ENCODE results near the gene AGAP1. TPM values are rescaled to one million over a fixed set of nuclear protein-coding genes. Genes with fewer than 3 reads are reported as not detected.

AGAP1 gene
- polyA plus RNA-seq, 2 of the 4 experiments (the other 2 are of a cell fraction), result 20.2 to 21.9 TPM

- FAIRE-seq (no peak), DNase-seq (ENCODE audit: low read depth in 1 of 2, low spot score in 1 of 2) (no peak), ATAC-seq (no peak)
- 87% methylated on average over 18 of the region's 19 CpGs for WGBS (ENCODE audit: missing lambda C conversion rate)
- no peak for TF ChIP-seq CHD4 (IDR thresholded peaks at IDR 0.05; ENCODE audit: borderline replicate concordance)
- H3K27ac ChIP-seq, result no peak overlapping the region
- H3K9me3 ChIP-seq, result peaks cover 11% of the 10 kb centered on the region; the same call in 2 of the 3 replicates
- ChIA-PET CTCF (no interaction called here), POLR2A (no interaction called here)
- no peak overlapping the region for H3K4me3 ChIP-seq
- H3K4me1 ChIP-seq, result no peaks in the 10 kb centered on the region
- no peak overlapping the region for H3K4me2 ChIP-seq
These were observed 560.9 kb downstream of the AGAP1 start for GRCh38 chr2:236054621-236055305.

DNA sequence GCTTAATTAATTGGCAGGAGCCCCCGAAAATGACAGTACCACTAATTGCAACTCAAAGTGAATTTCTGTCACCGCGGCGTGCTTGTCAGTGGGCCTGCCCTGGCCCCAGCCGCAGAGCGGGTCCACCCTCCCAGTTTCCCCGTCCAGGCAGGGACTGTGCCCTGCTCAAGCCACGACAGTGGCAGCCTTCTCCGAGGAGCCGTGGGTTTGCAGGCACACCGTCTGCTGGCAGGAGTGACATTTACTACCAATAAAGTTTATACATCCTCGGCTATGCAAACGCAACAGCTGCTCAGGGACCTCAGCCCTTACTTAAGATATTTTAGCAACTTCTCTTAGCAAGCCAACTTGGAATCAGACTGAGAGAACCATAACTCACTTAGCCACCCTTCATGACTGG is 561.6 kb downstream of the AGAP1 start:
- WGBS (ENCODE audit: missing lambda C conversion rate), result 88% methylated on average over 13 of the region's 13 CpGs
- Histone ChIP-seq H3K4me3 (no peak overlapping the region), H3K9me3 (peaks cover 11% of the 10 kb centered on the region; the same call in 2 of the 3 replicates), H3K27ac (no peak overlapping the region), H3K4me2 (no peak overlapping the region), H3K4me1 (no peaks in the 10 kb centered on the region)
- no peak for DNase-seq (ENCODE audit: low read depth in 1 of 2, low spot score in 1 of 2)
- ChIA-PET POLR2A (no interaction called here), CTCF (no interaction called here)
- no peak for ATAC-seq
- no peak for FAIRE-seq
- TF ChIP-seq ZNF302 (CRISPR knock-in tag; IDR thresholded peaks at IDR 0.05) (no peak), EHF (CRISPR knock-in tag; IDR thresholded peaks at IDR 0.05) (no peak), MAZ (IDR thresholded peaks at IDR 0.05; ENCODE audit: borderline replicate concordance, low read depth, low read length) (no peak)

DNA sequence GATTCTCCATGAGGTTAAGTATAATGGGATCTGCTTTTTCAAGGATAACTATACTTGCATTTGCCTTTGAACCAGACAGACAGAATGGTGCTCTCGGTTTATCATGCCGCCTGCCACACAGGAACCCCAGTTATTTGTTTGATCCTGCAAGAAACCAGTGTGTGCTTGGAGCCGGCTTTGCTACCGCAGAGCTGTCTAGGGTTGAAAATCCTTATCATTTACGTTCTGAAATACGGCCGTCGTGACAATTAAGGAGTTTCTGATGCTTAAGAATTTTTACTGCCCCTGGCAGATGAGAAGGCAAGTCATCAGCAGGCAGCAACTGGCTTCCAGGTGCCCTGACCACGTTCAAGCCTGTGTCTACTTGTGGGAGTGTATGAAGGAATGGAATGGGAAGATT is 562.3 kb downstream of the AGAP1 start:
- Histone ChIP-seq H3K27ac (no peak overlapping the region), H3K4me2 (no peak overlapping the region), H3K9me3 (peaks cover 11% of the 10 kb centered on the region; the same call in 2 of the 3 replicates), H3K4me3 (no peak overlapping the region), H3K4me1 (no peaks in the 10 kb centered on the region)
- 96% methylated on average over 9 of the region's 9 CpGs for WGBS (ENCODE audit: missing lambda C conversion rate)
- TF ChIP-seq ELK1 (IDR thresholded peaks at IDR 0.05; ENCODE audit: low read depth, low read length), result no peak
- TF ChIP-seq POLR2AphosphoS2 (conservative IDR thresholded peaks at IDR 0.05; ENCODE audit: low read length), result no peak
- TF ChIP-seq NFE2L2 (conservative IDR thresholded peaks at IDR 0.05; ENCODE audit: low read length), result no peak
- TF ChIP-seq MAFK (IDR thresholded peaks at IDR 0.05; ENCODE audit: partially characterized antibody), result no peak
- TF ChIP-seq, protein P1, sequence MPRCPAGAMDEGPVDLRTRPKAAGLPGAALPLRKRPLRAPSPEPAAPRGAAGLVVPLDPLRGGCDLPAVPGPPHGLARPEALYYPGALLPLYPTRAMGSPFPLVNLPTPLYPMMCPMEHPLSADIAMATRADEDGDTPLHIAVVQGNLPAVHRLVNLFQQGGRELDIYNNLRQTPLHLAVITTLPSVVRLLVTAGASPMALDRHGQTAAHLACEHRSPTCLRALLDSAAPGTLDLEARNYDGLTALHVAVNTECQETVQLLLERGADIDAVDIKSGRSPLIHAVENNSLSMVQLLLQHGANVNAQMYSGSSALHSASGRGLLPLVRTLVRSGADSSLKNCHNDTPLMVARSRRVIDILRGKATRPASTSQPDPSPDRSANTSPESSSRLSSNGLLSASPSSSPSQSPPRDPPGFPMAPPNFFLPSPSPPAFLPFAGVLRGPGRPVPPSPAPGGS (IDR thresholded peaks at IDR 0.05), result no peak
- no peak for TF ChIP-seq HEYL (CRISPR knock-in tag; IDR thresholded peaks at IDR 0.05)
- TF ChIP-seq MYC (IDR thresholded peaks at IDR 0.05; ENCODE audit: borderline replicate concordance, low read length), result no peak
- TF ChIP-seq CEBPB (IDR thresholded peaks at IDR 0.05), result no peak
- no peak for TF ChIP-seq NPAS2 (CRISPR knock-in tag; IDR thresholded peaks at IDR 0.05; ENCODE audit: borderline replicate concordance)
- FAIRE-seq, result no peak
- DNase-seq (ENCODE audit: low read depth in 1 of 2, low spot score in 1 of 2), result no peak
- ChIA-PET POLR2A (no interaction called here), CTCF (no interaction called here)
- ATAC-seq, result no peak

DNA sequence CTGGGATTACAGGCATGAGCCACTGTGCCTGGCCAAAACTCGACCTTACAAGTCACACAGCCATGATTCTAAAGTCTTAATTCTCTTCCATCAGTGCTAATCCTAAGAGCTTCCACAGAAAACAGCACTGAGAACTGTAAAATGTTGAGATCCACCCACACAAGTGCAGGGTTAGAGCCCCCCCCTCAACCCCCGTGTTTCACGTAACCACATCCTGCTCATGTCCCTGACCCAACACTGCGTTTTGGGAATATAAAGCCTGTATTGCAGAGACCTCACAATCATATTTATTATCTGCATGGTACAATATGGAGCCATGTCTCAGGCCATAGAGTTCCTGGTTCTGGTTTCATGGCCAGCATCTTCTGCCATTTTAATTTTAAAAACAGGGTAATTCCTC is 563.5 kb downstream of the AGAP1 start:
- H3K4me2 ChIP-seq, result no peak overlapping the region
- H3K4me1 ChIP-seq, result no peaks in the 10 kb centered on the region
- POLR2A ChIA-PET, result no interaction called here
- TF ChIP-seq ELK1 (IDR thresholded peaks at IDR 0.05; ENCODE audit: low read depth, low read length), result no peak
- TF ChIP-seq HEYL (CRISPR knock-in tag; IDR thresholded peaks at IDR 0.05), result no peak
- no peak for TF ChIP-seq BHLHE40 (IDR thresholded peaks at IDR 0.05; ENCODE audit: low read depth, low read length)
- TF ChIP-seq MYC (IDR thresholded peaks at IDR 0.05; ENCODE audit: borderline replicate concordance, low read length), result no peak
- TF ChIP-seq POLR2A (IDR thresholded peaks at IDR 0.05; ENCODE audit: low read length), result no peak
- no peak for TF ChIP-seq HOXB5 (CRISPR knock-in tag; IDR thresholded peaks at IDR 0.05)
- no peak for TF ChIP-seq CEBPB (IDR thresholded peaks at IDR 0.05)
- TF ChIP-seq JUN (IDR thresholded peaks at IDR 0.05), result no peak
- no peak for TF ChIP-seq RFX5 (IDR thresholded peaks at IDR 0.05)
- TF ChIP-seq HOXA7 (CRISPR knock-in tag; IDR thresholded peaks at IDR 0.05), result no peak
- TF ChIP-seq RNF2 (IDR thresholded peaks at IDR 0.05; ENCODE audit: borderline replicate concordance, low read depth), result no peak
- no peak for TF ChIP-seq ATOH8 (CRISPR knock-in tag; IDR thresholded peaks at IDR 0.05; ENCODE audit: low read depth)
- no peak for TF ChIP-seq MAZ (IDR thresholded peaks at IDR 0.05; ENCODE audit: borderline replicate concordance, low read depth, low read length)
- TF ChIP-seq FOSB (CRISPR knock-in tag; IDR thresholded peaks at IDR 0.05), result no peak
- WGBS (ENCODE audit: missing lambda C conversion rate), result 87% methylated on average over 4 of the region's 4 CpGs
- no peak overlapping the region for H3K4me3 ChIP-seq
- H3K9me3 ChIP-seq, result peaks cover 11% of the 10 kb centered on the region; the same call in 2 of the 3 replicates
- CTCF ChIA-PET, result no interaction called here
- FAIRE-seq, result no peak
- no peak for DNase-seq (ENCODE audit: low read depth in 1 of 2, low spot score in 1 of 2)
- ATAC-seq, result no peak
- H3K27ac ChIP-seq, result no peak overlapping the region

Measured in A549 (cell line).